ENCODE measurements around the gene ANKRD34C.
"Not testable (repeated sequence)": the region's sequence is repeated elsewhere in the genome, so short reads cannot be mapped to it uniquely, and the experiment has no call there.

The ANKRD34C gene

GRCh38 chr15:79310985-79311900 lies 28.7 kb downstream of the ANKRD34C start, which contains the start of gene TMED3:
Gene TMED3 (plus strand): TSS chr15:79311112. CDS start chr15:79311250, 138 bp downstream.
- peak; percentile 72 for DNase-seq (ENCODE audit: low spot score)
- no peak for FAIRE-seq

GRCh38 chr15:79311901-79312553 lies 29.5 kb downstream of the ANKRD34C start:
- FAIRE-seq (no peak), DNase-seq (ENCODE audit: low spot score) (no peak)

- FAIRE-seq (no peak), DNase-seq (ENCODE audit: low spot score) (no peak)
Observed at GRCh38 chr15:79314186-79314585, 31.7 kb downstream of the ANKRD34C start.

GRCh38 chr15:79314811-79315210 lies 32.3 kb downstream of the ANKRD34C start:
- DNase-seq (ENCODE audit: low spot score) (no peak), FAIRE-seq (no peak)

- DNase-seq (ENCODE audit: low spot score), result no peak
- FAIRE-seq, result no peak
Observed at GRCh38 chr15:79315623-79316328, 33.3 kb downstream of the ANKRD34C start.

- DNase-seq (ENCODE audit: low spot score) (no peak), FAIRE-seq (no peak)
Observed at GRCh38 chr15:79316864-79317263, 34.3 kb downstream of the ANKRD34C start.

- FAIRE-seq; DNase-seq (ENCODE audit: low spot score): not testable (repeated sequence)
Observed at GRCh38 chr15:79319973-79320372, 37.5 kb downstream of the ANKRD34C start.

- no peak for FAIRE-seq
- no peak for DNase-seq (ENCODE audit: low spot score)
Observed at GRCh38 chr15:79321876-79322275, 39.4 kb downstream of the ANKRD34C start.

GRCh38 chr15:79322306-79322705 lies 39.8 kb downstream of the ANKRD34C start:
- DNase-seq (ENCODE audit: low spot score), result no peak
- FAIRE-seq, result no peak

- DNase-seq (ENCODE audit: low spot score) (no peak), FAIRE-seq (no peak)
Observed at GRCh38 chr15:79322945-79323344, 40.4 kb downstream of the ANKRD34C start.

- FAIRE-seq (no peak), DNase-seq (ENCODE audit: low spot score) (peak; percentile 8)
Observed at GRCh38 chr15:79329171-79329611, 46.7 kb downstream of the ANKRD34C start.
